WTC11 (cell line): Measurements from ENCODE around the gene CRADD.

ENCODE experiments used
- CTCF ChIP-seq: fragments of 200-600 bp; IDR thresholded peaks from 2 replicates; pipeline ENCODE4 v1.8.0; 2022; ENCODE audit warnings: antibody characterized with exemption
- HMGA2 ChIP-seq: fragments of 250-450 bp; sonication (Bioruptor Pico); IDR thresholded peaks from 2 replicates; pipeline ENCODE4 v1.4.0; 2021; ENCODE audit warnings: mild to moderate bottlenecking, moderate library complexity
- IRF2 ChIP-seq: sonication (generic); formaldehyde crosslinking; IDR thresholded peaks from 2 replicates; pipeline ENCODE4 v1.8.0; 2022; ENCODE audit warnings: low read depth, missing genetic modification reagents, borderline replicate concordance
- JUN ChIP-seq: sonication (generic); formaldehyde crosslinking; IDR thresholded peaks from 2 replicates; pipeline ENCODE4 v1.8.0; 2023; ENCODE audit warnings: mild to moderate bottlenecking, missing genetic modification reagents
- NFE2L1 ChIP-seq: sonication (generic); formaldehyde crosslinking; IDR thresholded peaks from 2 replicates; pipeline ENCODE4 v1.8.1; 2023; ENCODE audit warnings: missing genetic modification reagents
- NR3C1 ChIP-seq: sonication (generic); formaldehyde crosslinking; conservative IDR thresholded peaks from 2 replicates; pipeline ENCODE4 v1.8.1; 2023; ENCODE audit warnings: low read depth, mild to moderate bottlenecking, missing genetic modification reagents
- USF1 ChIP-seq: sonication (generic); formaldehyde crosslinking; IDR thresholded peaks from 2 replicates; pipeline ENCODE4 v1.8.0; 2022; ENCODE audit warnings: mild to moderate bottlenecking, missing genetic modification reagents

GRCh38 chr12:93808169-93808899 is 131.2 kb downstream of the CRADD start:
- TF ChIP-seq CTCF: no peak
- TF ChIP-seq IRF2 (CRISPR knock-in tag): no peak
- no peak for TF ChIP-seq USF1 (CRISPR knock-in tag)
- TF ChIP-seq HMGA2 (CRISPR knock-in tag): no peak
- TF ChIP-seq NR3C1 (CRISPR knock-in tag): no peak
- no peak for TF ChIP-seq JUN (CRISPR knock-in tag)
- no peak for TF ChIP-seq NFE2L1 (CRISPR knock-in tag)
